Measurements from ENCODE around the gene OR52L1. TPM values are rescaled to one million over a fixed set of nuclear protein-coding genes. Genes with fewer than 3 reads are reported as not detected.

OR52L1 gene
- polyA plus RNA-seq, 1 donor (not counting 4 experiments of a cell fraction or from before 2014, with no cell fraction given) = not detected

DNA sequence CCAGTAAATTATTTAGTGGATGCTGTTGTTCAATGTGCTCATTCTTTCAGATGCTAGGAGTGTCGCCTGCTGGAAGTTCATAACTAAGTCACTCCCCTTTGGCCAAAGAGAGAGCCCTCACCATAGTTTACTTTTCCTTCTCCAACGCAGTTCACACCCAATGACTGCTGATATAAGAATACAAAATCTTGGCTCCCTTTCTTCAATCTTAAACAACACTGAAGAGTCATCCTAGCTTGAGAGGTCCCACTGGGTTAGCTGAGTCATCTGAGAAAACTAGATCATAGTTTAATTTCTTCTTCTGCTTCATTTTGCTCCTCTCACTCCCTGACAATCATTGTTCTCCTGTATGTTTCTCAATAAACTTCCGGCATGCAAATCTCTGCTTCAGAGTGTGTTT lies 5.4 kb upstream of the OR52L1 start:
- H3K4me2 ChIP-seq (ENCODE audit: control insufficient read depth, extremely low read depth, insufficient read depth, low read depth, low read length) = no peak overlapping the region

DNA sequence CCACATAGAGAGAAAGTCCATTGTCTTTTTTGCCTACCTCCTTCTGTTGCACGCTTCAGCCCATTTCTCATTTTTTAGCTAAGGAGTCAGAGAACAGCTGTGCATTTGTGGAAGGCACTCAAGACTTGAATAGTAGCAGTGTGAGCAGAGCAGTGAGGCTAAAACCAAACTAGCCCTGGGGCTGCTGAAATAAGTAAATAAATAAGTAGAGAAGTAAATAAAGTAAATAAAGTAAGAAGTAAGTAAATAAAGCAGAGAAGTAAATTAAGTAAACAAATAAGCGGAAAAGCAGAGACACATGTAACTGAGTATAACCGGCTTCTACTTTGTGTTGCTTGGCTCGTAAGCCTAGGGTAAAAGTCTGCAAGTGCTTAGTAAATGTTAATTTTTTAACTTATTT lies 2.4 kb upstream of the OR52L1 start:
- H3K27ac ChIP-seq (ENCODE audit: control insufficient read depth, insufficient read depth, low read length) = no peak overlapping the region
- FAIRE-seq = no peak
- H3K79me2 ChIP-seq (ENCODE audit: control insufficient read depth, insufficient read depth, low read length) = no peaks in the 10 kb centered on the region
- no peaks in the 10 kb centered on the region for H3K9me3 ChIP-seq (ENCODE audit: control insufficient read depth, low read depth, low read length)
- no peak overlapping the region for H3K4me3 ChIP-seq (ENCODE audit: control insufficient read depth in 2 of 3, extremely low read depth in 1 of 3, insufficient read depth in 2 of 3, low read depth in 1 of 3, low read length in 3 of 3)
- H4K20me1 ChIP-seq (ENCODE audit: control insufficient read depth, extremely low read depth, insufficient read depth, low read length) = no peaks in the 10 kb centered on the region
- no peak for DNase-seq (ENCODE audit: low read depth, low spot score)
- dilution Hi-C loops (cut with MboI; ENCODE audit: extremely low pct_ligation_motif_present, low sequenced_read_pairs) = no loop called here
- H3K9ac ChIP-seq (ENCODE audit: control insufficient read depth, extremely low read depth, insufficient read depth, low read length) = no peak overlapping the region
- H3K4me1 ChIP-seq (ENCODE audit: control insufficient read depth, extremely low read depth, insufficient read depth, low read length) = no peaks in the 10 kb centered on the region
- no peak overlapping the region for H2AFZ ChIP-seq (ENCODE audit: control insufficient read depth, low read length)
- H3K27me3 ChIP-seq (ENCODE audit: control insufficient read depth, extremely low read depth, insufficient read depth, low read length) = no peaks in the 10 kb centered on the region
- no peaks in the 10 kb centered on the region for H3K36me3 ChIP-seq (ENCODE audit: control insufficient read depth in 2 of 2, extremely low read depth in 1 of 2, insufficient read depth in 2 of 2, low read length in 2 of 2)
- no peak overlapping the region for H3K4me2 ChIP-seq (ENCODE audit: control insufficient read depth, extremely low read depth, insufficient read depth, low read depth, low read length)
- TF ChIP-seq, protein P1, sequence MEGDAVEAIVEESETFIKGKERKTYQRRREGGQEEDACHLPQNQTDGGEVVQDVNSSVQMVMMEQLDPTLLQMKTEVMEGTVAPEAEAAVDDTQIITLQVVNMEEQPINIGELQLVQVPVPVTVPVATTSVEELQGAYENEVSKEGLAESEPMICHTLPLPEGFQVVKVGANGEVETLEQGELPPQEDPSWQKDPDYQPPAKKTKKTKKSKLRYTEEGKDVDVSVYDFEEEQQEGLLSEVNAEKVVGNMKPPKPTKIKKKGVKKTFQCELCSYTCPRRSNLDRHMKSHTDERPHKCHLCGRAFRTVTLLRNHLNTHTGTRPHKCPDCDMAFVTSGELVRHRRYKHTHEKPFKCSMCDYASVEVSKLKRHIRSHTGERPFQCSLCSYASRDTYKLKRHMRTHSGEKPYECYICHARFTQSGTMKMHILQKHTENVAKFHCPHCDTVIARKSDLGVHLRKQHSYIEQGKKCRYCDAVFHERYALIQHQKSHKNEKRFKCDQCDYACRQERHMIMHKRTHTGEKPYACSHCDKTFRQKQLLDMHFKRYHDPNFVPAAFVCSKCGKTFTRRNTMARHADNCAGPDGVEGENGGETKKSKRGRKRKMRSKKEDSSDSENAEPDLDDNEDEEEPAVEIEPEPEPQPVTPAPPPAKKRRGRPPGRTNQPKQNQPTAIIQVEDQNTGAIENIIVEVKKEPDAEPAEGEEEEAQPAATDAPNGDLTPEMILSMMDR (optimal IDR thresholded peaks at IDR 0.05 in 1 of 3, IDR thresholded peaks at IDR 0.05 in 1 of 3, conservative IDR thresholded peaks at IDR 0.05 in 1 of 3; ENCODE audit: extremely low read depth in 1 of 3, insufficient read depth in 2 of 3, low read length in 3 of 3) = no peak
- TF ChIP-seq EZH2 (IDR thresholded peaks at IDR 0.05; ENCODE audit: low read length) = no peak
- H3K9me1 ChIP-seq (ENCODE audit: control insufficient read depth, extremely low read depth, insufficient read depth, low read length) = no peaks in the 10 kb centered on the region

More for the DNA sequence above, 5.4 kb upstream of the OR52L1 start:
- no peak for TF ChIP-seq EZH2 (IDR thresholded peaks at IDR 0.05; ENCODE audit: low read length)
- TF ChIP-seq, protein P1 (optimal IDR thresholded peaks at IDR 0.05 in 1 of 3, IDR thresholded peaks at IDR 0.05 in 1 of 3, conservative IDR thresholded peaks at IDR 0.05 in 1 of 3; ENCODE audit: extremely low read depth in 1 of 3, insufficient read depth in 2 of 3, low read length in 3 of 3) = no peak
- H3K9me3 ChIP-seq (ENCODE audit: control insufficient read depth, low read depth, low read length) = no peaks in the 10 kb centered on the region
- no peak for FAIRE-seq
- no peak overlapping the region for H2AFZ ChIP-seq (ENCODE audit: control insufficient read depth, low read length)
- no peak overlapping the region for H3K27ac ChIP-seq (ENCODE audit: control insufficient read depth, insufficient read depth, low read length)
- DNase-seq (ENCODE audit: low read depth, low spot score) = no peak
- no peak overlapping the region for H3K4me3 ChIP-seq (ENCODE audit: control insufficient read depth in 2 of 3, extremely low read depth in 1 of 3, insufficient read depth in 2 of 3, low read depth in 1 of 3, low read length in 3 of 3)
- dilution Hi-C loops (cut with MboI; ENCODE audit: extremely low pct_ligation_motif_present, low sequenced_read_pairs) = no loop called here
- H3K36me3 ChIP-seq (ENCODE audit: control insufficient read depth in 2 of 2, extremely low read depth in 1 of 2, insufficient read depth in 2 of 2, low read length in 2 of 2) = no peaks in the 10 kb centered on the region
- H4K20me1 ChIP-seq (ENCODE audit: control insufficient read depth, extremely low read depth, insufficient read depth, low read length) = no peaks in the 10 kb centered on the region
- H3K9ac ChIP-seq (ENCODE audit: control insufficient read depth, extremely low read depth, insufficient read depth, low read length) = no peak overlapping the region
- no peaks in the 10 kb centered on the region for H3K9me1 ChIP-seq (ENCODE audit: control insufficient read depth, extremely low read depth, insufficient read depth, low read length)
- H3K27me3 ChIP-seq (ENCODE audit: control insufficient read depth, extremely low read depth, insufficient read depth, low read length) = no peaks in the 10 kb centered on the region
- H3K79me2 ChIP-seq (ENCODE audit: control insufficient read depth, insufficient read depth, low read length) = no peaks in the 10 kb centered on the region
- no peaks in the 10 kb centered on the region for H3K4me1 ChIP-seq (ENCODE audit: control insufficient read depth, extremely low read depth, insufficient read depth, low read length)
